NCI-H345 treated with DMSO at 0.1 percent for 48 hours (cell line): ENCODE measurements around the gene TBX1.

Experiments
- DNase-seq: peaks from one replicate; lab custom pipeline; 2025; ENCODE audit not compliant: unreplicated experiment; lab: John Stamatoyannopoulos, UW

Gene TBX1

DNA sequence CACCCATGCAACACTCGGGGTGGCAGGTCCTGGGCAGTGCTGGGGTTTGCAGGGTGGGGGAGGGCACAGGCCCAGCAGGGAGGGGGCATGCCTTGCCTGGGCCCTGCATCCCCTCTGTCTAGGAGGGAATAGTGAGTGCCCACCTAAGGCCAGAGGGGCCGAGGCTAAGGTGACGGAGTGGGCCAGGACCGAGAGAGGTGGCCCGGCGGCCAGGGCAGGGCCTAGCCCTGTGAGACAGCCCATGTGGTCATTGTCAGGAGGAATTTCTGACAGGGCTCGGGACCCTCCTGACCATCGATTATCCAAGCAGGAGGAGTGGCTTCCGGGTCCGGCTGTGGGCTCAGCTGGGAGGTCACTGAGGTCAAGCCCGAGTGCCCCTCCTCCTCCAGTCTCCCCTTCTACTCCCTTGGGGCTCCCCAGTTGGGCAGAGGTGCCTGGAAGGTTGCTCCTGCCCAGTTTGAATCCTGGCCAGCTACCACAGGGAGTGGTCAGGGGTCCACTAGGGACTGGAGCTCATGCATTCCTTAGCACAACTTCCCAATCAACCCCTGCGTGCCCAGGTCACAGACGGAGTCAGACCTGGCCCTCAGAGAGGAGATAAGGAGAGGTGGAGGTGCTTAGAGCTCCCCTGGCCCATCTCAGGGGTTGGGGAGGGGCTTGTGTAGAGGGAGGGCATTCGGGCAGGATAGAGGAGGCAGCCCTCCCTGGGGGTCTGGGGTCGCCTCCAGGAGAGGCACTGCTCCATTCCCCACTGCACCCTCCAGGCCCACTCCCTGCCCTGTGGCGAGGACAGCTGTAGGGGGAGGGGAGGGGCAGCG lies 22.5 kb upstream of the TBX1 start:
- no peak for DNase-seq

GRCh38 chr22:19738664-19739447 lies 21.7 kb upstream of the TBX1 start:
- DNase-seq, result no peak

- DNase-seq, result no peak
These were observed 21.1 kb upstream of the TBX1 start for GRCh38 chr22:19739448-19739895.

GRCh38 chr22:19739911-19740449 lies 20.6 kb upstream of the TBX1 start:
- no peak for DNase-seq

- DNase-seq, result no peak
These were observed 20.0 kb upstream of the TBX1 start for GRCh38 chr22:19740586-19740985.

DNA sequence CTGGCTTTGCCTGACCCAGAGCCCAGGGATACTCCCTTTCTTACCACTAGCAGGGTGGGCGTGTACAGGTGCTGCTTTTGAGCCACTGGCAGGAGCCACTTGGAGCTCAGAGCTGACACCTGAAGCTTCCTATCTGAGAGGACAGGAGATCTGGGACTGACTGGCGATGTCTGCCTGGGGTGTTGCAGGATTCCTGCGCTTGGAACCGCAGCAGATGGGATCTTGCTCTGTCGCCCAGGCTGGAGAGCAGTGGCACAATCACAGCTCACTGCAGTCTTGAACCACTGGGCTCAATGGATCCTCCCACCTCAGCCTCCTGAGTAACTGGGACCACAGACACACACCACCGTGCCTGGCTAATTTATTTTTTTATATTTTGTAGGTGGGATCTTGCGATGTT lies 19.5 kb upstream of the TBX1 start:
- no peak for DNase-seq

- no peak for DNase-seq
These were observed 18.2 kb upstream of the TBX1 start for GRCh38 chr22:19742160-19743066.

- no peak for DNase-seq
These were observed 17.5 kb upstream of the TBX1 start for GRCh38 chr22:19743081-19743480.

DNA sequence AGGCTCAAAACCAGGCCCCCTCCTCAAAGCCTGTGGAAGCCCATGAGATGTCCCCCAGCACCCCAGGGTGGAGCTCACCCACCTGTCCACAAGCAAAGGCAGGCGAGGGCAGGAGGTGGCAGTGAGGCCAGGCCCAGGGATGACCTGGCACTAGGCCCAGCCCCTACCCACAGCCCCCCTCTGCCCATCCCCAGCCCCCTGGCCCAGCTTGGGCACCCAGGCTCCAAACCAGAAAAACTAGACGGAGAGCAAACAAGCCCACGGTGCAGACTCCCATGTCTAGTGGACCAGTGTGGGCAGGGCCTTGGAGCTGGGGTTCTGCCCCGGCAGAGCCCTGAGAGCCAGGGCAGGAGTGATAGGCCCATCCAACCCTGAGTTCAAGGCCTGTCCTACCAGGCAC lies 16.9 kb upstream of the TBX1 start:
- no peak for DNase-seq

- DNase-seq, result no peak
These were observed 16.1 kb upstream of the TBX1 start for GRCh38 chr22:19744350-19745006.

GRCh38 chr22:19745155-19746101 lies 15.2 kb upstream of the TBX1 start:
- no peak for DNase-seq

GRCh38 chr22:19746726-19747125 lies 13.9 kb upstream of the TBX1 start:
- DNase-seq, result no peak

- DNase-seq, result no peak
These were observed 13.0 kb upstream of the TBX1 start for GRCh38 chr22:19747551-19747950.

DNA sequence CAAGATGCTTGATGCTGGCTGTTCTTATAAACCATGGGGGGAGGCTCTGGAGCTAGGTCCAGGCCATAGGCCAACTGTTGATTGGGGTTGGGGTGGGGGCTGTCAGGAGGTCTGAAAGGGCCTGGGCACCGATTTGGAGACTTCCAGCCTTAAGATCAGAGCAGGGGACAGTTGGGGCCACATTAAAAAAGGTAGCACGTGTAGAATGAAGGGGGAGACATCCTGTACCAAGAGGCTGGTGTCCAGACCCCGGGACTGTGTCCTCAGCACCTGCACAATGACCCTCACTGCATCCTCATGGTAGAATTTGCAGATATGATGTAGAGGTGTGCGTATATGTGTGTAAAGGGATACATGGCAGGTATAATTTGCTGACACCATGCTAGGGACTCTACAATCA lies 12.4 kb upstream of the TBX1 start:
- no peak for DNase-seq

DNA sequence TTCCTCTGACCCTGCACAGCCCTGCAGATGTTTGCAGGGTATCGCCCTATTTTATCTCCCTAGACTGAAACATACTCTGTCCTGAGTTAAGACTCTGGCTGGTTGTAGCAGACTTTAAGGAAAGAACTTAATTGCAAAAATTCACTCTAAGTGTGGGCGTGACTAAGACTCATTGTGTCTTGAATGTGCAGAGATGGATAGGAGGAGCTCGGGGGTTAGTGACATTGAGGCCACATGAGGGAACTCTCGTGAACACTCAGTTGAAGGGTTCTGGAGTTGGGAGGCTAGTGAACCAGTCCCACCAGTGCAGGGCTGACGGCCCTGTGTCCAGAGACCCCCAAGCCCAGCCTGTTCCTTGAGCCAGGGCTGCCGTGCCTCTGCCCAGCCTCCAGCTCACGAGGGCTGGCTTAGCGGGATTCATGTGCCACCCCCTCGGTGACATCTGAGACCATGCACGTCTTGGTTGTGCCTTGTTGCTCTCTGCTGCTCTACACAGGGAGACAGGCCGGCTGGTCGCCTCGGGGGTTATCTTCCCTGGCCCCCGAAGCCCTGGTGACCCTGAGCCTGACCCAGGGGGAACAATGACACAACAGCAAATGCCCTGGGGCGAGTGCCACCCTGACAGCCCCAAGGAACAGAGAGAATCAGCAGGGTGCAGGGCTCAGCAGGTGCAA lies 11.4 kb upstream of the TBX1 start:
- no peak for DNase-seq

DNA sequence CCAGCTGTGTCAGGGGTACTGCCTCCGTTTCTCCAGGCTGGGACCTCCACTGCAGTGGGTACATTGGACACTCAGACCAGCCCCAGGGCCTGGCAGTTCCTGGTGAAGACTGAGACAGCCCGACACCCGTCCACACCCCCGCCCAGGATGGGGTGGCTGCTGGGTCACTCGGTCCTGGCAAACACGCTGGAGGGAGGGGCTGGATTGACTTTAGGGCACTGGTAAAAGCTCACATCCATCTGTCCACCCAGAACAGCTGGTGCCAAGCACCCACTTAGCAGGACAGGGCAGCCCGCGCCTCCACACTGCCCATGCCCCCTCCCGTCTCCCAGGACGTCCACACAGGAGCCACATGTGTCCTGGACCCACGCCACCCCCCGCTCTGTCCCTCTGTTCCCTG lies 10.7 kb upstream of the TBX1 start:
- no peak for DNase-seq

DNA sequence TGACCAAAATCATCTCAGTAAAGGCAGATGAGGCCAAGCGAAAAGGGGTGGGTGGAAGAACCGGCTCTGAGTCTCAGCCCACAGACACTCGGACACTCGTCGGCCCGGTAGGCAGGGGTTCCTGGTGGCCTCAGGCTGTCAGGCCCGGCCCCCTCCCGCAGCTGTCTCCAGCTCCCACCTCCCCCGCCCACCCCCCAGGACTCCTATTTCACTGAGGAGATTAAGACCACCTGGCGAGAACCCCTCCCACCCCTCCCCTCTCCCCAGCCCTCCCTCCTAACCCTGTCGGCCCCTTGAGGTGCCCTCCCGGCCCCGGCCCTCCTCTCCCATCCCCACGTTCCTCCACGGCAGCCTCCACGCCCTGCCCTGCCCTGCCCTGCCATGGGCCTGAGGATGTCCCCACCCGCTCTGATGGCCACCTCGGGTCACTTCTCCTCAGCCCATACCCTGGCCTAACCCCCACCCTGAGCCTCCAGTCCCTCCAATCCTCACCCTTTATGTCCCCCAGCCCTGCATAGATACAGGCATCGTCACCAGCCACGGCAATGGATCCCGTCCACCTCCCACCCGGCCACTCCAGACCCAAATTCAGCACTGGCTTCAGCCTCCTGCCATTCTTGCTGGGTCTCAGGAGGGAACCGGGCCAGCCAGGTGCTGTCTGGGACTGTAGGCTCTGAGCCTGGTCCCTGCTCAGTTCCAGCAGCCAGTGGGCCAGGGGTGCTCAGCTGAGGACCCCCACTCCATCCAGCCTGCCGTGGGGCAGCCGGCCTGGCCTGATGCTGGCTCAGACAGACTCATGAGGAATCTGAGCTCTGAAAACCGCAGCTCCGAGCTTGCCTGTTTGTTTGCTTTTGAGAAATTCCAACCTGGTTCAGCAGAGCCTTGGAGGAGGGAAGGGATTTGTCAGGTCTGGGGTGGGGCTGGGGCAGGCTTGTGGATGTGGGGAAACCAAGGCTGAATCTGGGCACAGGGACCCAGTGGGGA lies 9.8 kb upstream of the TBX1 start:
- DNase-seq, result no peak
